Prostate gland (tissue), 2 donors: Measurements from ENCODE around the gene SYT14. TPM values are rescaled to one million over a fixed set of nuclear protein-coding genes. Genes with fewer than 3 reads are reported as not detected.
"Not testable (repeated sequence)": the region's sequence is repeated elsewhere in the genome, so short reads cannot be mapped to it uniquely, and the experiment has no call there.

ENCODE experiments used
- DNase-seq: peaks from one replicate; pipeline ENCODE4 v3.0.0-alpha.2; 2019; ENCODE audit warnings: low spot score
- H3K27ac ChIP-seq, 2 donors: fragments of 200-600 bp; sonication (generic); 2 replicates each; pipeline ENCODE4 v1.5.1; 2017 to 2019
- H3K27me3 ChIP-seq: fragments of 200-600 bp; sonication (generic); replicated peaks from 2 replicates; pipeline ENCODE4 v1.5.1; 2019; ENCODE audit not compliant: insufficient read depth
- H3K36me3 ChIP-seq, 2 donors: fragments of 200-600 bp; sonication (generic); 1 replicate in 1 of 2; 2 replicates in 1 of 2; pipeline versions ENCODE4 v1.5.1 to v1.8.1; 2017 to 2019
- H3K4me1 ChIP-seq: fragments of 200-600 bp; sonication (generic); replicated peaks from 2 replicates; pipeline ENCODE4 v1.5.1; 2019
- H3K4me3 ChIP-seq, 2 donors: fragments of 200-600 bp; sonication (generic); 2 replicates each; pipeline ENCODE4 v1.5.1; 2017 to 2019
- H3K9me3 ChIP-seq: fragments of 200-600 bp; sonication (generic); 2 replicates; pipeline ENCODE4 v1.5.1; 2017
- CTCF ChIP-seq, 4 experiments: fragments of 200-600 bp in 2 of 4; fragments of 450-650 bp in 2 of 4; sonication (generic) in 2 of 4; IDR thresholded peaks; 1 replicate in 3 of 4; 2 replicates in 1 of 4; pipeline ENCODE4 v1.5.1; 2016 to 2019; ENCODE audit warnings: antibody characterized with exemption in 4 of 4, mild to moderate bottlenecking in 2 of 4, moderate library complexity in 2 of 4
- POLR2A ChIP-seq: fragments of 450-650 bp; IDR thresholded peaks from one replicate; pipeline ENCODE4 v1.6.1; 2016; ENCODE audit warnings: antibody characterized with exemption, mild to moderate bottlenecking
- POLR2AphosphoS5 ChIP-seq: sonication (generic); formaldehyde crosslinking; IDR thresholded peaks from one replicate; pipeline ENCODE4 v1.6.1; 2017; ENCODE audit warnings: antibody characterized with exemption
- WGBS: methylation state at CpG from one replicate; pipeline ENCODE4 v1.1.5; 2018; 5-methylcytosine and 5-hydroxymethylcytosine counted together
- intact Hi-C: fragments of 100-400 bp; cut with DNase I; formaldehyde crosslinking; loops from one replicate; pipeline ENCODE4 v1.14.2; 2022
- total RNA-seq, 2 donors: library from RNA; depleted of rRNA; stranded (reverse); fragments of >200 nt; gene quantifications; one replicate each; pipeline ENCODE4 v1.1.0, GENCODE V29; 2016

Gene SYT14
- total RNA-seq: 1 to 10 TPM in 1 of 2 donors, under 1 TPM in 1; 0.41 to 6.0 TPM

GRCh38 chr1:209937996-209938959, at the start of gene SYT14:
Gene SYT14, plus strand, starts transcription at chr1:209938217. Its CDS starts 48 bp downstream, at chr1:209938265.
- peaks cover 10% of the 10 kb centered on the region for H3K27me3 ChIP-seq
- intact Hi-C loops: no loop called here
- H3K36me3 ChIP-seq: no peaks in the 10 kb centered on the region
- H3K9me3 ChIP-seq: no peaks in the 10 kb centered on the region
- WGBS: 3% methylated on average over 32 of the region's 98 CpGs
- H3K4me1 ChIP-seq: no peaks in the 10 kb centered on the region
- peak within 1 kb of the TSS in 1 of 2 donors; percentile 32 for H3K4me3 ChIP-seq
- TF ChIP-seq CTCF (IDR thresholded peaks at IDR 0.05) (no peak), POLR2AphosphoS5 (no peak), POLR2A (no peak)
- DNase-seq: no peak
- H3K27ac ChIP-seq: no peak within 1 kb of the TSS

- not testable (repeated sequence) for DNase-seq, H3K4me3 ChIP-seq
- WGBS: 83% methylated on average over 31 of the region's 31 CpGs
Measured at GRCh38 chr1:209888291-209889076, 49.5 kb upstream of the SYT14 start.

GRCh38 chr1:209889077-209889418, 49.0 kb upstream of the SYT14 start:
- TF ChIP-seq CTCF (IDR thresholded peaks at IDR 0.05) (no peak), POLR2A (no peak), POLR2AphosphoS5 (no peak)
- no peak overlapping the region for H3K4me3 ChIP-seq
- H3K27ac ChIP-seq: no peak overlapping the region
- intact Hi-C loops: no loop called here
- H3K27me3 ChIP-seq: no peaks in the 10 kb centered on the region
- no peaks in the 10 kb centered on the region for H3K36me3 ChIP-seq
- no peaks in the 10 kb centered on the region for H3K4me1 ChIP-seq
- H3K9me3 ChIP-seq: no peaks in the 10 kb centered on the region
- 95% methylated on average over 35 of the region's 35 CpGs for WGBS
- DNase-seq: no peak

More at GRCh38 chr1:209888291-209889076, 49.5 kb upstream of the SYT14 start:
- H3K9me3 ChIP-seq, H3K27me3 ChIP-seq, intact Hi-C loops, H3K4me1 ChIP-seq, H3K27ac ChIP-seq, H3K36me3 ChIP-seq: not testable (repeated sequence)

- H3K4me1 ChIP-seq: no peaks in the 10 kb centered on the region
- intact Hi-C loops: no loop called here
- TF ChIP-seq CTCF (IDR thresholded peaks at IDR 0.05): no peak
- TF ChIP-seq POLR2AphosphoS5: no peak
- TF ChIP-seq POLR2A: no peak
- no peaks in the 10 kb centered on the region for H3K27me3 ChIP-seq
- H3K27ac ChIP-seq: no peak overlapping the region
- DNase-seq: no peak
- 50% methylated on average over 3 of the region's 3 CpGs for WGBS
- no peaks in the 10 kb centered on the region for H3K36me3 ChIP-seq
- no peak overlapping the region for H3K4me3 ChIP-seq
- H3K9me3 ChIP-seq: no peaks in the 10 kb centered on the region
Measured at GRCh38 chr1:209890641-209891330, 47.2 kb upstream of the SYT14 start.

GRCh38 chr1:209893751-209894150, 44.3 kb upstream of the SYT14 start:
- Histone ChIP-seq H3K27me3 (no peaks in the 10 kb centered on the region), H3K9me3 (no peaks in the 10 kb centered on the region), H3K4me1 (no peaks in the 10 kb centered on the region), H3K4me3 (no peak overlapping the region), H3K36me3 (no peaks in the 10 kb centered on the region), H3K27ac (no peak overlapping the region)
- WGBS: 90% methylated on average over 6 of the region's 6 CpGs
- DNase-seq: no peak
- TF ChIP-seq CTCF (IDR thresholded peaks at IDR 0.05): no peak
- intact Hi-C loops: no loop called here
